B cell (primary cell): ENCODE data around the gene ZNF804B. TPM values are rescaled to one million over a fixed set of nuclear protein-coding genes. Genes with fewer than 3 reads are reported as not detected.

Source experiments
- ATAC-seq: fragments of 200-7000 bp; cut with Tn5 transposase; one replicate; pipeline ENCODE4 v1.10.0; 2021; ENCODE audit warnings: low read depth, mild to moderate bottlenecking, moderate number of reproducible peaks, moderate library complexity
- CTCF ChIA-PET: fragments of 350-600 bp; sonication (Branson Sonifier 250); formaldehyde crosslinking; loops from one replicate; lab custom pipeline; 2021; ENCODE audit warnings: antibody characterized with exemption, inconsistent platforms; lab: Charles Lee
- POLR2A ChIA-PET: fragments of 350-600 bp; sonication (Branson Sonifier 250); formaldehyde crosslinking; loops from one replicate; lab custom pipeline; 2021; ENCODE audit warnings: antibody characterized with exemption; lab: Charles Lee
- DNase-seq: peaks from one replicate; pipeline ENCODE4 v3.0.0; 2013
- H2AFZ ChIP-seq: 2 replicates; pipeline ENCODE4 v1.6.1; 2012; ENCODE audit warnings: mild to moderate bottlenecking, low read depth, low read length; ENCODE audit not compliant: insufficient read depth, poor library complexity, severe bottlenecking
- H3K27ac ChIP-seq, 2 donors: 1 replicate in 1 of 2; 2 replicates in 1 of 2; pipeline ENCODE4 v1.5.1; 2012 to 2013; ENCODE audit warnings: low read length in 2 of 2, mild to moderate bottlenecking in 2 of 2, moderate library complexity in 1 of 2
- H3K27me3 ChIP-seq, 4 experiments: fragments of 200-600 bp in 1 of 4; sonication (generic) in 1 of 4; replicated peaks in 1 of 4; 1 replicate in 2 of 4; 2 replicates in 2 of 4; pipeline versions ENCODE4 v1.6.1 to v1.7.0; 2013 to 2016; ENCODE audit warnings: low read length in 3 of 4, mild to moderate bottlenecking in 2 of 4, mixed read lengths in 1 of 4, moderate library complexity in 1 of 4; ENCODE audit not compliant: insufficient read depth in 4 of 4, control insufficient read depth in 3 of 4; ENCODE audit errors: control extremely low read depth in 1 of 4
- H3K36me3 ChIP-seq, 2 experiments: replicated peaks in 1 of 2; 1 replicate in 1 of 2; 2 replicates in 1 of 2; pipeline versions ENCODE4 v1.6.1 to v1.7.1; 2013; ENCODE audit warnings: low read length in 1 of 2; ENCODE audit not compliant: insufficient read depth in 2 of 2, control insufficient read depth in 1 of 2; ENCODE audit errors: control extremely low read depth in 1 of 2, extremely low read depth in 1 of 2
- H3K4me1 ChIP-seq, 2 donors: fragments of 200-600 bp in 1 of 2; sonication (generic) in 1 of 2; 1 replicate in 1 of 2; 2 replicates in 1 of 2; pipeline versions ENCODE4 v1.5.1 to v1.6.1; 2013 to 2017; ENCODE audit warnings: low read length in 2 of 2; ENCODE audit not compliant: control insufficient read depth in 2 of 2, insufficient read depth in 2 of 2
- H3K4me2 ChIP-seq: replicated peaks from 2 replicates; pipeline ENCODE3; 2012; ENCODE audit warnings: mild to moderate bottlenecking, low read depth, low read length; ENCODE audit not compliant: poor library complexity, severe bottlenecking
- H3K4me3 ChIP-seq, 5 experiments: fragments of 200-600 bp in 1 of 5; sonication (generic) in 1 of 5; 1 replicate in 3 of 5; 2 replicates in 2 of 5; pipeline versions ENCODE4 v1.5.1 to v1.7.0; 2011 to 2016; ENCODE audit warnings: low read length in 4 of 5, mild to moderate bottlenecking in 4 of 5, low read depth in 2 of 5, control low read depth in 1 of 5, moderate library complexity in 1 of 5; ENCODE audit not compliant: insufficient read depth in 1 of 5; ENCODE audit errors: control extremely low read depth in 1 of 5, extremely low read depth in 1 of 5
- H3K79me2 ChIP-seq: fragments of 200-600 bp; sonication (generic); one replicate; pipeline ENCODE4 v1.6.0; 2016; ENCODE audit warnings: low read length; ENCODE audit not compliant: control insufficient read depth, insufficient read depth
- H3K9ac ChIP-seq: fragments of 200-600 bp; sonication (generic); 2 replicates; pipeline ENCODE4 v1.6.1; 2017; ENCODE audit warnings: mild to moderate bottlenecking, low read length, moderate library complexity
- H3K9me3 ChIP-seq, 3 donors: one replicate each; pipeline versions ENCODE4 v1.6.1 to v1.7.1; 2013; ENCODE audit warnings: low read length in 2 of 3; ENCODE audit not compliant: control insufficient read depth in 2 of 3, insufficient read depth in 1 of 3; ENCODE audit errors: control extremely low read depth in 1 of 3
- H4K20me1 ChIP-seq: 2 replicates; pipeline ENCODE4 v1.6.0; 2012; ENCODE audit warnings: mild to moderate bottlenecking, low read length; ENCODE audit not compliant: insufficient read depth, control insufficient read depth, poor library complexity, severe bottlenecking
- H3K27ac Mint-ChIP-seq: one replicate; pipeline ENCODE4 v1.8.0; 2021; ENCODE audit warnings: mixed read lengths
- H3K27me3 Mint-ChIP-seq: one replicate; pipeline ENCODE4 v1.8.0; 2021; ENCODE audit warnings: mixed read lengths
- H3K4me1 Mint-ChIP-seq: one replicate; pipeline ENCODE4 v1.8.0; 2021; ENCODE audit warnings: mixed read lengths
- H3K4me3 Mint-ChIP-seq: one replicate; pipeline ENCODE4 v1.8.0; 2021; ENCODE audit warnings: mixed read lengths
- H3K9me3 Mint-ChIP-seq: one replicate; pipeline ENCODE4 v1.8.0; 2022; ENCODE audit warnings: mixed read lengths; ENCODE audit not compliant: insufficient read depth
- CTCF ChIP-seq: fragments of 200-600 bp; IDR thresholded peaks from one replicate; pipeline ENCODE4 v1.8.0; 2022; ENCODE audit warnings: antibody characterized with exemption, mild to moderate bottlenecking
- EZH2 ChIP-seq: IDR thresholded peaks from 2 replicates; pipeline ENCODE4 v1.6.1; 2012; ENCODE audit warnings: borderline replicate concordance, low read depth, mild to moderate bottlenecking, moderate library complexity, low read length; ENCODE audit not compliant: insufficient read depth, poor library complexity, severe bottlenecking
- WGBS: methylation state at CpG from one replicate; pipeline ENCODE4 v1.1.5; 2013; ENCODE audit warnings: missing lambda C conversion rate; ENCODE audit not compliant: insufficient coverage; 5-methylcytosine and 5-hydroxymethylcytosine counted together
- intact Hi-C: fragments of 100-400 bp; cut with micrococcal nuclease; formaldehyde crosslinking; loops from one replicate; pipeline ENCODE4 v1.10.0; 2022
- polyA plus RNA-seq: library from polyadenylated mRNA; depleted of rRNA; stranded (reverse); fragments of >200 nt; gene quantifications from 2 replicates; pipeline ENCODE4 v1.2.3, GENCODE V29; 2012
- total RNA-seq, 2 donors: library from RNA; stranded (reverse); fragments of 120-200 nt in 1 of 2; gene quantifications; 1 replicate in 1 of 2; 2 replicates in 1 of 2; pipeline versions ENCODE4 v1.2.3 to v1.2.4, GENCODE V29; 2013 to 2022

ZNF804B gene
- total and polyA plus RNA-seq, 2 donors (not counting 1 experiment from before 2014, with no cell fraction given), result not detected

GRCh38 chr7:88842201-88842600 lies 82.7 kb downstream of the ZNF804B start:
- ATAC-seq, result no peak
- POLR2A ChIA-PET, result no interaction called here
- no peaks in the 10 kb centered on the region for H3K27me3 Mint-ChIP-seq

GRCh38 chr7:88845091-88845490 lies 85.6 kb downstream of the ZNF804B start:
- Histone ChIP-seq H3K79me2 (no peaks in the 10 kb centered on the region), H3K27ac (no peak overlapping the region), H2AFZ (no peak overlapping the region), H3K4me2 (no peak overlapping the region), H4K20me1 (no peaks in the 10 kb centered on the region), H3K9me3 (no peaks in the 10 kb centered on the region), H3K9ac (no peak overlapping the region), H3K27me3 (no peaks in the 10 kb centered on the region), H3K36me3 (no peaks in the 10 kb centered on the region), H3K4me3 (no peak overlapping the region), H3K4me1 (no peaks in the 10 kb centered on the region)
- intact Hi-C loops, result no loop called here
- Mint-ChIP-seq H3K27me3 (no peaks in the 10 kb centered on the region), H3K4me1 (no peaks in the 10 kb centered on the region), H3K27ac (no peak overlapping the region), H3K9me3 (no peaks in the 10 kb centered on the region), H3K4me3 (no peak overlapping the region)
- TF ChIP-seq CTCF (no peak), EZH2 (no peak)
- WGBS, result no CpG with 5 or more reads among the region's 12 CpGs
- ChIA-PET CTCF (no interaction called here), POLR2A (no interaction called here)
- ATAC-seq (no peak), DNase-seq (no peak)

More at GRCh38 chr7:88842201-88842600, 82.7 kb downstream of the ZNF804B start:
- DNase-seq, result no peak
- Histone ChIP-seq H3K27ac (no peak overlapping the region), H3K27me3 (no peaks in the 10 kb centered on the region), H3K36me3 (no peaks in the 10 kb centered on the region), H4K20me1 (no peaks in the 10 kb centered on the region), H3K4me3 (no peak overlapping the region), H3K4me1 (no peaks in the 10 kb centered on the region), H3K9ac (no peak overlapping the region), H3K9me3 (no peaks in the 10 kb centered on the region), H3K79me2 (no peaks in the 10 kb centered on the region), H3K4me2 (no peak overlapping the region), H2AFZ (no peak overlapping the region)
- CTCF ChIA-PET, result no interaction called here
- H3K4me1 Mint-ChIP-seq, result no peaks in the 10 kb centered on the region
- no peaks in the 10 kb centered on the region for H3K9me3 Mint-ChIP-seq
- intact Hi-C loops, result no loop called here
- TF ChIP-seq CTCF (no peak), EZH2 (no peak)
- no peak overlapping the region for H3K27ac Mint-ChIP-seq
- H3K4me3 Mint-ChIP-seq, result no peak overlapping the region
